ENCODE measurements around the gene KCNMA1.

GRCh38 chr10:77566914-77567566 lies 70.6 kb downstream of the KCNMA1 start:
- no peak for TF ChIP-seq CTCF (IDR thresholded peaks at IDR 0.05)
- no peak for TF ChIP-seq POLR2AphosphoS5 (IDR thresholded peaks at IDR 0.05)
- no peak for TF ChIP-seq POLR2A (IDR thresholded peaks at IDR 0.05)
